HG03064 (cell line): ENCODE measurements around the gene CUL7.
A peak's percentile ranks its signal among the peaks of the same experiment; 100 is the strongest.
"Not testable (repeated sequence)": the region's sequence is repeated elsewhere in the genome, so short reads cannot be mapped to it uniquely, and the experiment has no call there.

ENCODE experiments used
- ATAC-seq: cut with Tn5 transposase; IDR thresholded peaks from one replicate; pipeline ENCODE4 v1.9.1; 2021; ENCODE audit warnings: low read depth; ENCODE audit not compliant: unreplicated experiment

CUL7 gene

GRCh38 chr6:43020052-43020705 is 33.5 kb downstream of the CUL7 start:
- no peak for ATAC-seq

GRCh38 chr6:43019152-43019551 is 34.5 kb downstream of the CUL7 start:
- ATAC-seq = no peak

GRCh38 chr6:43016943-43017334 is 36.7 kb downstream of the CUL7 start:
- ATAC-seq = no peak

GRCh38 chr6:43016176-43016942 is 37.3 kb downstream of the CUL7 start:
- no peak for ATAC-seq

- ATAC-seq = no peak
Measured at GRCh38 chr6:43014434-43014909, 39.2 kb downstream of the CUL7 start.

GRCh38 chr6:43013843-43014433 is 39.7 kb downstream of the CUL7 start, which contains the start of the genes KLHDC3 and MEA1:
Gene KLHDC3 (plus strand): TSS chr6:43014249. CDS start chr6:43017193, 2,944 bp downstream.
Gene MEA1 (minus strand): TSS chr6:43013946. CDS start chr6:43013813, 133 bp downstream.
- ATAC-seq = peak; percentile 89

GRCh38 chr6:43013097-43013842 is 40.4 kb downstream of the CUL7 start:
- no peak for ATAC-seq

- no peak for ATAC-seq
Measured at GRCh38 chr6:43012364-43012763, 41.3 kb downstream of the CUL7 start.

GRCh38 chr6:43011207-43011606 is 42.4 kb downstream of the CUL7 start:
- ATAC-seq = no peak

GRCh38 chr6:43009124-43009523 is 44.5 kb downstream of the CUL7 start:
- no peak for ATAC-seq

- ATAC-seq = no peak
Measured at GRCh38 chr6:43007126-43007525, 46.5 kb downstream of the CUL7 start.

GRCh38 chr6:43006251-43006650 is 47.4 kb downstream of the CUL7 start:
- ATAC-seq = no peak

- no peak for ATAC-seq
Measured at GRCh38 chr6:43005844-43006243, 47.8 kb downstream of the CUL7 start.

GRCh38 chr6:43001843-43002242 is 51.8 kb downstream of the CUL7 start:
- ATAC-seq = no peak

- ATAC-seq = not testable (repeated sequence)
Measured at GRCh38 chr6:42998205-42998604, 55.4 kb downstream of the CUL7 start.

GRCh38 chr6:42996513-42996912 is 57.1 kb downstream of the CUL7 start:
- ATAC-seq = no peak

- no peak for ATAC-seq
Measured at GRCh38 chr6:42993445-42993844, 60.2 kb downstream of the CUL7 start.

- ATAC-seq = no peak
Measured at GRCh38 chr6:42989923-42990322, 63.7 kb downstream of the CUL7 start.

- no peak for ATAC-seq
Measured at GRCh38 chr6:42988486-42989020, 65.1 kb downstream of the CUL7 start.
